Thyroid gland (tissue), 4 donors: Measurements from ENCODE around the gene SLC25A26.

Experiments
- CTCF ChIP-seq, 6 experiments: fragments of 200-600 bp in 3 of 6; fragments of 450-650 bp in 3 of 6; sonication (generic) in 3 of 6; IDR thresholded peaks; one replicate each; pipeline ENCODE4 v1.5.1; 2016 to 2019; ENCODE audit warnings: antibody characterized with exemption in 6 of 6, mild to moderate bottlenecking in 2 of 6, inconsistent platforms in 1 of 6, moderate library complexity in 1 of 6
- POLR2A ChIP-seq, 2 donors: fragments of 450-650 bp; IDR thresholded peaks; one replicate each; pipeline ENCODE4 v1.6.1; 2017; ENCODE audit warnings: antibody characterized with exemption in 2 of 2, mild to moderate bottlenecking in 2 of 2, moderate library complexity in 1 of 2

GRCh38 chr3:66400411-66401156 lies 179.8 kb downstream of the SLC25A26 start:
- TF ChIP-seq CTCF (IDR thresholded peaks at IDR 0.05) (peak in 3 of 6 experiments; percentile 19 to 39 (median 33)), POLR2A (IDR thresholded peaks at IDR 0.05) (no peak)
